Neuron (in vitro differentiated cells): ENCODE measurements around the gene LYPD6.

Source experiments
- H2AFZ ChIP-seq: one replicate; pipeline ENCODE4 v1.6.1; 2013; ENCODE audit warnings: low read depth, mild to moderate bottlenecking, inconsistent platforms, low read length, moderate library complexity
- H3K27me3 ChIP-seq: one replicate; pipeline ENCODE4 v1.6.1; 2013; ENCODE audit warnings: low read length; ENCODE audit not compliant: insufficient read depth
- H3K36me3 ChIP-seq: one replicate; pipeline ENCODE4 v1.6.1; 2013; ENCODE audit warnings: low read length; ENCODE audit not compliant: insufficient read depth
- H3K4me1 ChIP-seq: one replicate; pipeline ENCODE4 v1.6.1; 2013; ENCODE audit warnings: low read length; ENCODE audit not compliant: insufficient read depth
- H3K4me3 ChIP-seq: 2 replicates; pipeline ENCODE4 v1.5.1; 2013; ENCODE audit warnings: mild to moderate bottlenecking, low read length, moderate library complexity
- H3K9me3 ChIP-seq: one replicate; pipeline ENCODE4 v1.6.1; 2013; ENCODE audit warnings: low read length

LYPD6 gene

GRCh38 chr2:149458502-149458901 lies 128.1 kb downstream of the LYPD6 start:
- no peaks in the 10 kb centered on the region for H3K27me3 ChIP-seq
- H3K4me1 ChIP-seq, result no peaks in the 10 kb centered on the region
- H3K4me3 ChIP-seq, result no peak overlapping the region
- H3K9me3 ChIP-seq, result peaks cover 4% of the 10 kb centered on the region
- H2AFZ ChIP-seq, result no peak overlapping the region
- no peaks in the 10 kb centered on the region for H3K36me3 ChIP-seq

- H3K36me3 ChIP-seq, result no peaks in the 10 kb centered on the region
- no peaks in the 10 kb centered on the region for H3K4me1 ChIP-seq
- H3K9me3 ChIP-seq, result peaks cover 4% of the 10 kb centered on the region
- H2AFZ ChIP-seq, result no peak overlapping the region
- no peak overlapping the region for H3K4me3 ChIP-seq
- H3K27me3 ChIP-seq, result no peaks in the 10 kb centered on the region
Measured at GRCh38 chr2:149463328-149464002, 133.1 kb downstream of the LYPD6 start.

- no peak overlapping the region for H3K4me3 ChIP-seq
- H2AFZ ChIP-seq, result no peak overlapping the region
- H3K9me3 ChIP-seq, result peaks cover 4% of the 10 kb centered on the region
- H3K4me1 ChIP-seq, result no peaks in the 10 kb centered on the region
- peaks cover 2% of the 10 kb centered on the region for H3K36me3 ChIP-seq
- H3K27me3 ChIP-seq, result no peaks in the 10 kb centered on the region
Measured at GRCh38 chr2:149464396-149464795, 134.0 kb downstream of the LYPD6 start.

GRCh38 chr2:149465873-149466272 lies 135.5 kb downstream of the LYPD6 start:
- Histone ChIP-seq H3K27me3 (no peaks in the 10 kb centered on the region), H3K4me3 (no peak overlapping the region), H3K36me3 (peaks cover 7% of the 10 kb centered on the region), H3K9me3 (peaks cover 4% of the 10 kb centered on the region), H3K4me1 (no peaks in the 10 kb centered on the region), H2AFZ (no peak overlapping the region)

- Histone ChIP-seq H3K27me3 (no peaks in the 10 kb centered on the region), H3K4me3 (no peak overlapping the region), H2AFZ (no peak overlapping the region), H3K4me1 (no peaks in the 10 kb centered on the region), H3K36me3 (peaks cover 7% of the 10 kb centered on the region), H3K9me3 (peaks cover 4% of the 10 kb centered on the region)
Measured at GRCh38 chr2:149466635-149467034, 136.2 kb downstream of the LYPD6 start.

GRCh38 chr2:149467436-149467835 lies 137.0 kb downstream of the LYPD6 start:
- Histone ChIP-seq H3K36me3 (peaks cover 7% of the 10 kb centered on the region), H3K9me3 (peaks cover 2% of the 10 kb centered on the region), H3K4me1 (no peaks in the 10 kb centered on the region), H3K27me3 (no peaks in the 10 kb centered on the region), H2AFZ (no peak overlapping the region), H3K4me3 (no peak overlapping the region)

- Histone ChIP-seq H3K4me3 (no peak overlapping the region), H3K4me1 (no peaks in the 10 kb centered on the region), H2AFZ (no peak overlapping the region), H3K27me3 (no peaks in the 10 kb centered on the region), H3K36me3 (peaks cover 7% of the 10 kb centered on the region), H3K9me3 (no peaks in the 10 kb centered on the region)
Measured at GRCh38 chr2:149468636-149469035, 138.2 kb downstream of the LYPD6 start.

GRCh38 chr2:149470046-149470445 lies 139.7 kb downstream of the LYPD6 start:
- H3K36me3 ChIP-seq, result peaks cover 7% of the 10 kb centered on the region
- H3K4me1 ChIP-seq, result no peaks in the 10 kb centered on the region
- H2AFZ ChIP-seq, result no peak overlapping the region
- no peak overlapping the region for H3K4me3 ChIP-seq
- no peaks in the 10 kb centered on the region for H3K9me3 ChIP-seq
- no peaks in the 10 kb centered on the region for H3K27me3 ChIP-seq

GRCh38 chr2:149472413-149472812 lies 142.0 kb downstream of the LYPD6 start:
- Histone ChIP-seq H3K4me3 (no peak overlapping the region), H3K4me1 (no peaks in the 10 kb centered on the region), H2AFZ (no peak overlapping the region), H3K27me3 (no peaks in the 10 kb centered on the region), H3K36me3 (peaks cover 7% of the 10 kb centered on the region), H3K9me3 (no peaks in the 10 kb centered on the region)

- Histone ChIP-seq H3K4me3 (no peak overlapping the region), H3K36me3 (peaks cover 7% of the 10 kb centered on the region), H3K4me1 (no peaks in the 10 kb centered on the region), H3K9me3 (no peaks in the 10 kb centered on the region), H3K27me3 (no peaks in the 10 kb centered on the region), H2AFZ (no peak overlapping the region)
Measured at GRCh38 chr2:149473068-149473467, 142.7 kb downstream of the LYPD6 start.

GRCh38 chr2:149473521-149473920 lies 143.1 kb downstream of the LYPD6 start:
- no peak overlapping the region for H2AFZ ChIP-seq
- H3K4me3 ChIP-seq, result no peak overlapping the region
- no peaks in the 10 kb centered on the region for H3K9me3 ChIP-seq
- no peaks in the 10 kb centered on the region for H3K27me3 ChIP-seq
- H3K4me1 ChIP-seq, result no peaks in the 10 kb centered on the region
- H3K36me3 ChIP-seq, result peaks cover 7% of the 10 kb centered on the region

- H3K27me3 ChIP-seq, result no peaks in the 10 kb centered on the region
- H3K9me3 ChIP-seq, result no peaks in the 10 kb centered on the region
- H3K4me3 ChIP-seq, result no peak overlapping the region
- H2AFZ ChIP-seq, result peak overlapping the region; percentile 57
- H3K36me3 ChIP-seq, result no peaks in the 10 kb centered on the region
- H3K4me1 ChIP-seq, result peaks cover 5% of the 10 kb centered on the region
Measured at GRCh38 chr2:149483004-149483605, 152.7 kb downstream of the LYPD6 start.

- no peak overlapping the region for H2AFZ ChIP-seq
- H3K4me1 ChIP-seq, result peaks cover 12% of the 10 kb centered on the region
- H3K27me3 ChIP-seq, result no peaks in the 10 kb centered on the region
- H3K36me3 ChIP-seq, result no peaks in the 10 kb centered on the region
- H3K4me3 ChIP-seq, result no peak overlapping the region
- H3K9me3 ChIP-seq, result no peaks in the 10 kb centered on the region
Measured at GRCh38 chr2:149486664-149487063, 156.3 kb downstream of the LYPD6 start.

GRCh38 chr2:149487189-149487588 lies 156.8 kb downstream of the LYPD6 start:
- no peaks in the 10 kb centered on the region for H3K27me3 ChIP-seq
- no peaks in the 10 kb centered on the region for H3K36me3 ChIP-seq
- H3K9me3 ChIP-seq, result no peaks in the 10 kb centered on the region
- no peak overlapping the region for H2AFZ ChIP-seq
- peaks cover 12% of the 10 kb centered on the region for H3K4me1 ChIP-seq
- H3K4me3 ChIP-seq, result no peak overlapping the region
